Activated B cell treated with CpG ODN at 0.5 μM for 24 hours (primary cell): Measurements from ENCODE around the gene KIAA0930. TPM values are rescaled to one million over a fixed set of nuclear protein-coding genes. Genes with fewer than 3 reads are reported as not detected.
A peak's percentile ranks its signal among the peaks of the same experiment; 100 is the strongest.

Experiments
- ATAC-seq: fragments of 200-7000 bp; cut with Tn5 transposase; one replicate; pipeline ENCODE4 v1.10.0; 2021; ENCODE audit warnings: low read depth, mild to moderate bottlenecking, moderate library complexity
- CTCF ChIA-PET: fragments of 350-600 bp; sonication (Branson Sonifier 250); formaldehyde crosslinking; loops from one replicate; lab custom pipeline; 2021; ENCODE audit warnings: antibody characterized with exemption; lab: Charles Lee
- POLR2A ChIA-PET: fragments of 350-600 bp; sonication (Branson Sonifier 250); formaldehyde crosslinking; loops from one replicate; lab custom pipeline; 2021; ENCODE audit warnings: antibody characterized with exemption; lab: Charles Lee
- DNase-seq: peaks from one replicate; pipeline ENCODE4 v3.0.0; 2022
- H3K27ac Mint-ChIP-seq: one replicate; pipeline ENCODE4 v1.8.0; 2020; ENCODE audit warnings: mixed read lengths
- H3K27me3 Mint-ChIP-seq: one replicate; pipeline ENCODE4 v1.8.0; 2021; ENCODE audit warnings: mixed read lengths
- H3K36me3 Mint-ChIP-seq: one replicate; pipeline ENCODE4 v1.8.0; 2021; ENCODE audit warnings: low read depth, mixed read lengths
- H3K4me1 Mint-ChIP-seq: one replicate; pipeline ENCODE4 v1.8.0; 2021; ENCODE audit warnings: mixed read lengths
- H3K4me3 Mint-ChIP-seq: one replicate; pipeline ENCODE4 v1.8.0; 2020; ENCODE audit warnings: mild to moderate bottlenecking, mixed read lengths
- H3K9me3 Mint-ChIP-seq: one replicate; pipeline ENCODE4 v1.8.0; 2020; ENCODE audit warnings: mixed read lengths
- intact Hi-C: fragments of 100-400 bp; cut with micrococcal nuclease; formaldehyde crosslinking; loops from one replicate; pipeline ENCODE4 v1.15.1; 2024
- total RNA-seq: library from RNA; stranded (reverse); gene quantifications from 2 replicates; pipeline ENCODE4 v1.2.3, GENCODE V29; 2022
- TF ChIP-seq, protein P1 (sequence below): fragments of 200-600 bp; IDR thresholded peaks from one replicate; pipeline ENCODE4 v1.8.0; 2022; ENCODE audit warnings: antibody characterized with exemption, mild to moderate bottlenecking

KIAA0930 gene
- total RNA-seq, 1 donor from 2014 or later: 42.2 TPM

DNA sequence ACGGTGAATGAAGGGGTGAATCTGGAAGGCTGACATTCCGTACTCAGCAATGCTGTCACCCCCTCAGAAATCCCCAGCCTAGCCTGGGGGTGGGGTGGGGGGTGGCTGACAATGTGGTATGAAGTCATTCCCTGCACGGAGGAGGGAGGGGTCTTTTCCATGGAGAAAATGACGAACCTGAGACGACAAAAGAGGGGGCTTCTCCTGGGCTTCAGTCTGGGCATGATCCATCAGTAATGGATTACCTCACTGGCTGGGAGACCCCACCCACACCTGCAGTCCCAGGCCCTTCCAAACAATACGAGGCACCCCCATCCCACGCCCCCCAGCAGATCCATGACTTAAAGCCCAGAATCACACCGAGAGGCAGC lies 1.0 kb downstream of the KIAA0930 start:
- H3K9me3 Mint-ChIP-seq: no peaks in the 10 kb centered on the region

DNA sequence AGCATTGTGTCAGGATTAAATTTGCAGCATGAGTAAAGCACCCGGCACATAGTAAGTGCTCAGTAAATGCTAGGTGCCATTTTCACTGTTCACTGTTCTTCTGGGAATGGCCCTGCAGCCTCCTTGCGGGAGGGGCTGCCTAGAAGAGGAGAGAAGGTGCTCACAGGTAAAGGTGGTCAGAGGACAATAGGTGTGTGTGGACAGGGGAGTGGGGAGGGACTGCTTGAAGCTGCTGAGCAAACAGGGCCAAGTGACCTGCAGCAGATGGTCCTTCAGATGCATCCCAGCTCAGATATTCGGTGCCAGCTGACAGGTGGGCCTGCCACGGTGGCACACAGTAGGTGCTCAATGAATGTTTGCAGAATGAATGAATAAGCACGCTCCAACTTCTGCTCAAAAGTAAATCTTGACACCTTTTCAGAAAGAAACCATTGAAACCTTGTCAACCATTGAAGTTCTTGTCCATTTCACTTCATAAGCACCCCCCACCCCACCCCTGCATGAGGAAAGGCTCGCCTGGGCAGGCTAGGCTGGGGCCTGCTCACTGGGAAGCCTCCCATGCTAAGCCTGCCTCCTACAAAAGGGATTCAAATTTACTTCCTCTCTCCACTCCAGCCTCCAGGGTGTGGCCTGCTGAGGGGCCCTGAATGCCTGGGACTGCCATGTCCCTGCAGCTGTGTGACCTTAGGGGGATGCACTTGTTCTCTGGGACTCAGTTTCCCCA lies 1.6 kb downstream of the KIAA0930 start:
- TF ChIP-seq, protein P1, sequence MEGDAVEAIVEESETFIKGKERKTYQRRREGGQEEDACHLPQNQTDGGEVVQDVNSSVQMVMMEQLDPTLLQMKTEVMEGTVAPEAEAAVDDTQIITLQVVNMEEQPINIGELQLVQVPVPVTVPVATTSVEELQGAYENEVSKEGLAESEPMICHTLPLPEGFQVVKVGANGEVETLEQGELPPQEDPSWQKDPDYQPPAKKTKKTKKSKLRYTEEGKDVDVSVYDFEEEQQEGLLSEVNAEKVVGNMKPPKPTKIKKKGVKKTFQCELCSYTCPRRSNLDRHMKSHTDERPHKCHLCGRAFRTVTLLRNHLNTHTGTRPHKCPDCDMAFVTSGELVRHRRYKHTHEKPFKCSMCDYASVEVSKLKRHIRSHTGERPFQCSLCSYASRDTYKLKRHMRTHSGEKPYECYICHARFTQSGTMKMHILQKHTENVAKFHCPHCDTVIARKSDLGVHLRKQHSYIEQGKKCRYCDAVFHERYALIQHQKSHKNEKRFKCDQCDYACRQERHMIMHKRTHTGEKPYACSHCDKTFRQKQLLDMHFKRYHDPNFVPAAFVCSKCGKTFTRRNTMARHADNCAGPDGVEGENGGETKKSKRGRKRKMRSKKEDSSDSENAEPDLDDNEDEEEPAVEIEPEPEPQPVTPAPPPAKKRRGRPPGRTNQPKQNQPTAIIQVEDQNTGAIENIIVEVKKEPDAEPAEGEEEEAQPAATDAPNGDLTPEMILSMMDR: no peak
- DNase-seq (no peak), ATAC-seq (no peak)
- ChIA-PET CTCF (no interaction called here), POLR2A (interaction anchor here (0.6 to 1.1 kb wide), 2 partner anchors 24 to 78 kb away, joined by 4 read pairs; no protein-coding TSS in a partner anchor)
- intact Hi-C loops: no loop called here
- Mint-ChIP-seq H3K4me3 (peak overlapping the region; percentile 87), H3K27ac (no peak overlapping the region), H3K27me3 (no peaks in the 10 kb centered on the region), H3K36me3 (peaks cover 14% of the 10 kb centered on the region), H3K9me3 (no peaks in the 10 kb centered on the region), H3K4me1 (peaks cover 73% of the 10 kb centered on the region)

More for the DNA sequence above, 1.0 kb downstream of the KIAA0930 start:
- H3K4me3 Mint-ChIP-seq: peak overlapping the region; percentile 87
- no peak for ATAC-seq
- POLR2A ChIA-PET: interaction anchor here (0.6 to 1.1 kb wide), 2 partner anchors 24 to 79 kb away, joined by 4 read pairs; no protein-coding TSS in a partner anchor
- H3K36me3 Mint-ChIP-seq: peaks cover 14% of the 10 kb centered on the region
- CTCF ChIA-PET: no interaction called here
- no peak for DNase-seq
- H3K27me3 Mint-ChIP-seq: no peaks in the 10 kb centered on the region
- intact Hi-C loops: loop anchor here (1.0 to 2.0 kb wide), 2 partner anchors 70 to 77 kb away; partner anchors contain the start of genes FAM118A and NUP50
- peaks cover 68% of the 10 kb centered on the region for H3K4me1 Mint-ChIP-seq
- no peak overlapping the region for H3K27ac Mint-ChIP-seq
- TF ChIP-seq, protein P1: no peak

DNA sequence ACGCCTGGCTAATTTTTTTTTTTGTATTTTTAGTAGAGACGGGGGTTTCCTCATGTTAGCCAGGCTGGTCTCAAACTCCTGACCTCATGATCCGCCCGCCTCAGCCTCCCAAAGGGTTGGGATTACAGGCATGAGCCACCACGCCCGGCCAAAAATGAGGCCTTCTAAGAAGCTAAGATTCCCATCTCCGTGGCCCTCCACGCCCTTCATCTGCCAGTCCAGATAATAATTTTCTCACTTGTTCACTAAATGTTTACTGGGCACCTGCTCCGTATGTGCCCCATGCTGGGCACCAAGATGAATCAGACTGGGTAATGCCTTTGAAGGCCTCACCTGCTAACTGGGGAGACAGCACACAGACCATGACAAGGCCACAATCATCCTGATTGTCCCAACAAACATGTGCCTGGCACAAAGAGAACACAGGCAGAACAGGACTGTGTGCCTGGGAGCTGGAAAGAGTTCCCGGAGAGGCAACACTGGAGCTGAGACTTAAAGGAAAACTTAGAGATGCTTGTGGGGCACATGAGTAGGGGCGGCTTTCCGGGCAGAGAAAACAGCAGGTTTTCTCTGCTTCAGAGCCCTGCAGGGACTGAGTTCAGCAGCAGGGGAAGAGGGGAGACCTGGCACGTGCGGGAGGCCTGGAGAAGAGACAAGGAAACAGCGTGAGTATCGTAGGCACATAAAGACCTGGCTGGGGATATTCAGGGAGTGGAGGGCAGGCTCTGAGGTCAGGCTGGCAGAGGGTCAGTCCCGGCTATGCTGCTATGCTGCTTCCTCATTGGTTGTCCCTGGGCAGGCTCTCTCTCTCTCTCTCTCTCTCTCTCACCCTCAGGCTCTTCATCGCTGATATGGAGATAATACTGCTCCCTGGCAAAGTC lies 2.4 kb downstream of the KIAA0930 start:
- H3K27me3 Mint-ChIP-seq: no peaks in the 10 kb centered on the region
- H3K4me1 Mint-ChIP-seq: peaks cover 81% of the 10 kb centered on the region
- ATAC-seq: no peak
- intact Hi-C loops: no loop called here
- H3K4me3 Mint-ChIP-seq: peak overlapping the region; percentile 63
- no peak for DNase-seq
- H3K36me3 Mint-ChIP-seq: peaks cover 14% of the 10 kb centered on the region
- H3K27ac Mint-ChIP-seq: peak overlapping the region; percentile 4
- ChIA-PET POLR2A (interaction anchor here (1.1 to 2.1 kb wide), 4 partner anchors 8 to 73 kb away, joined by 3 to 10 read pairs (median 3); no protein-coding TSS in a partner anchor), CTCF (interaction anchor here (0.8 kb wide), 1 partner anchor 24 kb away, joined by 3 read pairs; no protein-coding TSS in a partner anchor)
- TF ChIP-seq, protein P1: no peak
- H3K9me3 Mint-ChIP-seq: no peaks in the 10 kb centered on the region

DNA sequence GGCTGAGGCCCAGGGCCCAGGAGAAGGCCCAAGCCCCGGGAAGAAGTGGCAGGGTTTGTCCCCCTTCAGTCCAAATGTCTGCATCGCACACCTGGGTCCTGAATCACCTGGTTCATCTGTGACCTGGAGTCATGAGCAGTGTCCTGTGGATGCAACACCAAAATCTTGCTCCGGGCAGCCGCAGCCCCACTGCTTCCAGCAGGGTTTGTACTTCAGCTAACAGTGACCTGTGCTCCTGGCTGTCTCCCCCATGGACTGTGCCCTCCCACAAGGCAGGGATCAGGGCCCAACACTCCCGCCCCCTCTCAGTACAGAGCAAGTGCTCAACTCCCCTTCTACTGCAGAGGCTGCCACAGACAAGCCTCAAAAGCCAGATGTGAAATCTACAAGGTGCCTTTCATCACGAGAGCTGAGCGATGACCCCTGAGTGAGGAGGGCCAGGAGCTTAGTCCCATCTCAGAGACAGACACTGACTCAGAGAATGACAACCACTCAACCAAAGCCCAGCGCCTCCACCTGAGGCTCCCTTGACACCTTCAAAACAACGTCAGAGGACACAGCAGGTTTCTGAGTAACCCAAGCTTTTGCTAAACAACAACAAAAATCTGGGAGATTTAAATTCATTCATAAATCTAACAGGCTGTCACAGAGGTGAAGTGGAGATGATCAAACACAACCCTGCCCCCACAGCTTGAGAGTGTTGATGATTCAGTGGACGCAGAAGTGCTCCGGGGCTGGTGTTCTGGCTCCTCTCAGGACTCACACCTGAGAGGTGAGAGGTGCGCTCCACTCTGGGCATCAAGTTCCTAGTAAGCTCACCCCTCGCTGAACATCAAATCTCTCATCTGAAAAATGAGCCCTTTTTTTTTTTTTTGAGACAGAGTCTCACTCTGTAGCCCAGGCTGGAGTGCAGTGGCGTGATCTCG lies 3.4 kb downstream of the KIAA0930 start:
- no peak for ATAC-seq
- ChIA-PET POLR2A (interaction anchor here (1.1 to 3.0 kb wide), 5 partner anchors 9 to 74 kb away, joined by 3 to 20 read pairs (median 3); partner anchors contain the start of gene NUP50), CTCF (interaction anchor here (0.8 to 1.7 kb wide), 2 partner anchors 8 to 25 kb away, joined by 3 to 4 read pairs; no protein-coding TSS in a partner anchor)
- Mint-ChIP-seq H3K4me1 (peaks cover 85% of the 10 kb centered on the region), H3K9me3 (no peaks in the 10 kb centered on the region), H3K27ac (peak overlapping the region; percentile 59), H3K36me3 (peaks cover 18% of the 10 kb centered on the region), H3K4me3 (peak overlapping the region; percentile 24), H3K27me3 (no peaks in the 10 kb centered on the region)
- TF ChIP-seq, protein P1: no peak
- no peak for DNase-seq
- intact Hi-C loops: no loop called here
